Esophagus squamous epithelium (tissue), 5 donors: ENCODE measurements around the gene ZMYND8. TPM values are rescaled to one million over a fixed set of nuclear protein-coding genes. Genes with fewer than 3 reads are reported as not detected.

ENCODE experiments used
- DNase-seq: peaks from one replicate; lab custom pipeline; 2025; lab: John Stamatoyannopoulos, UW
- H3K27ac ChIP-seq, 4 donors: fragments of 200-600 bp; sonication (generic); one replicate each; pipeline ENCODE4 v1.5.1; 2016 to 2019; ENCODE audit warnings: mild to moderate bottlenecking in 1 of 4
- H3K27me3 ChIP-seq, 4 donors: fragments of 200-600 bp; sonication (generic); 1 replicate in 3 of 4; 2 replicates in 1 of 4; pipeline versions ENCODE4 v1.5.1 to v1.6.0; 2017 to 2021; ENCODE audit warnings: antibody characterized with exemption in 1 of 4
- H3K36me3 ChIP-seq, 3 donors: fragments of 200-600 bp; sonication (generic); one replicate each; pipeline ENCODE4 v1.5.1; 2016 to 2019
- H3K4me1 ChIP-seq, 3 donors: fragments of 200-600 bp; sonication (generic); one replicate each; pipeline ENCODE4 v1.5.1; 2017 to 2019
- H3K4me3 ChIP-seq, 4 donors: fragments of 200-600 bp; sonication (generic); 1 replicate in 3 of 4; 2 replicates in 1 of 4; pipeline ENCODE4 v1.5.1; 2016 to 2019; ENCODE audit warnings: mild to moderate bottlenecking in 2 of 4, moderate library complexity in 1 of 4
- H3K9me3 ChIP-seq, 3 donors: fragments of 200-600 bp; sonication (generic); one replicate each; pipeline ENCODE4 v1.5.1; 2016 to 2019
- POLR2A ChIP-seq, 4 donors: fragments of 450-650 bp; IDR thresholded peaks; one replicate each; pipeline ENCODE4 v1.6.1; 2017; ENCODE audit warnings: antibody characterized with exemption in 4 of 4, mild to moderate bottlenecking in 4 of 4, moderate library complexity in 3 of 4
- WGBS, 2 donors: methylation state at CpG; one replicate each; pipeline ENCODE4 v1.1.5; 2018; 5-methylcytosine and 5-hydroxymethylcytosine counted together
- intact Hi-C: fragments of 100-400 bp; cut with DNase I; formaldehyde crosslinking; loops from one replicate; pipeline ENCODE4 v1.15.0; 2022
- total RNA-seq, 4 donors: library from RNA; depleted of rRNA; stranded (reverse); fragments of >200 nt; gene quantifications; one replicate each; pipeline ENCODE4 v1.1.0, GENCODE V29; 2016
- TF ChIP-seq, protein P1 (sequence below), 6 experiments: fragments of 450-650 bp in 4 of 6; fragments of 200-600 bp in 2 of 6; sonication (generic) in 2 of 6; IDR thresholded peaks; one replicate each; pipeline ENCODE4 v1.5.1; 2016 to 2019; ENCODE audit warnings: antibody characterized with exemption in 6 of 6, mild to moderate bottlenecking in 4 of 6, moderate library complexity in 4 of 6
- donor health status: DM: yes; HTN: yes; CAD: no.

The ZMYND8 gene
- total RNA-seq, 4 donors from 2014 or later: 21.5 to 26.3 (median 24.3) TPM

DNA sequence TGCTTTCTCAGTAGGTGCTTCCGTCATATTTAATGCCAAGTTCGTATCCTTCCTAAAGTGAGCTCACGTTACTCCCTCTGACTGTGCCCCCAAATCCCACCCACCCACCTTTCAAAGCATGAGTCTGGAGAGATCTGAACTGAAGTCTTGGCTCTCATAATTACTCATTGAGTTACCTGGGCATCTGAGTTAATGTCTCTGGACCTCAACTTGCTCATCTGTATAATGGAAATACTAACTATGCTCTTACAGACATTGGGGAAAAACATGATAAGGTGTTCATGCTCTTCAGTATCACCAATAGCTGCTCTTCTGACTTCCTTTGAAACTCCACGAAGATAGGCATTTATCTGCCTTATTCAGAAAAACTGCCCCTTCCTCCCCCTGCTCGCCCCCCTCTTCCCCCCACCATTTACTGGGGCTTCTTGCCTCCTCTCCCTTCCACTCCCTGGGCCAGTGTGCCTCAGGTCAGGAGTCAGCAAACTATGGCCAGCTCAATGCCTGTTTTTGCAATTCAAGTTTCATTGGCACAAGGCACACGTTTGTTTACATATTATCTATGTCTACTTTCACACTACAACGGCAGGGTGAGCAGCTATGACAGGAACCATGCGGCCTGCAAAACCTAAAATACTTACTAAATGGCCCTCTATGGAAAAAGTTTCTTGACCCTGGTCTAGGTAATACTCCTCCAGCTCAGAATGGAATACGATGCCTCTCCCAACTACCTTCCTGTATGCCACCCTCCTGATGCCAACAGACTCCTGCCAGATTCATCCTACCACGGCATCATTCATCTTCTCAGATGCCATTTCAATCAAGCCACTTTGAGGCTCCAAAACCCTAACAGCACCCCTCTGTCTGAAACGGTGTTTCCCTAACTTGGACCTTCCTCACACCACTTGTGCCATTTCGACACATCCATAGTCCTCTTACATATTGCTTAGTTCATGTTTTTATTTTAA is 138.7 kb downstream of the ZMYND8 start:
- no peak for TF ChIP-seq POLR2A (IDR thresholded peaks at IDR 0.05)
- TF ChIP-seq, protein P1, sequence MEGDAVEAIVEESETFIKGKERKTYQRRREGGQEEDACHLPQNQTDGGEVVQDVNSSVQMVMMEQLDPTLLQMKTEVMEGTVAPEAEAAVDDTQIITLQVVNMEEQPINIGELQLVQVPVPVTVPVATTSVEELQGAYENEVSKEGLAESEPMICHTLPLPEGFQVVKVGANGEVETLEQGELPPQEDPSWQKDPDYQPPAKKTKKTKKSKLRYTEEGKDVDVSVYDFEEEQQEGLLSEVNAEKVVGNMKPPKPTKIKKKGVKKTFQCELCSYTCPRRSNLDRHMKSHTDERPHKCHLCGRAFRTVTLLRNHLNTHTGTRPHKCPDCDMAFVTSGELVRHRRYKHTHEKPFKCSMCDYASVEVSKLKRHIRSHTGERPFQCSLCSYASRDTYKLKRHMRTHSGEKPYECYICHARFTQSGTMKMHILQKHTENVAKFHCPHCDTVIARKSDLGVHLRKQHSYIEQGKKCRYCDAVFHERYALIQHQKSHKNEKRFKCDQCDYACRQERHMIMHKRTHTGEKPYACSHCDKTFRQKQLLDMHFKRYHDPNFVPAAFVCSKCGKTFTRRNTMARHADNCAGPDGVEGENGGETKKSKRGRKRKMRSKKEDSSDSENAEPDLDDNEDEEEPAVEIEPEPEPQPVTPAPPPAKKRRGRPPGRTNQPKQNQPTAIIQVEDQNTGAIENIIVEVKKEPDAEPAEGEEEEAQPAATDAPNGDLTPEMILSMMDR (IDR thresholded peaks at IDR 0.05): no peak
- H3K9me3 ChIP-seq: no peaks in the 10 kb centered on the region
- H3K4me1 ChIP-seq: no peaks in the 10 kb centered on the region
- peaks cover 18 to 100% (median 25%) of the 10 kb centered on the region in 3 donors for H3K36me3 ChIP-seq
- no peak overlapping the region for H3K27ac ChIP-seq
- 87 to 91% methylated on average over 12 of the region's 12 CpGs for WGBS, 2 donors
- intact Hi-C loops: no loop called here
- no peaks in the 10 kb centered on the region for H3K27me3 ChIP-seq
- DNase-seq: no peak
- H3K4me3 ChIP-seq: no peak overlapping the region

DNA sequence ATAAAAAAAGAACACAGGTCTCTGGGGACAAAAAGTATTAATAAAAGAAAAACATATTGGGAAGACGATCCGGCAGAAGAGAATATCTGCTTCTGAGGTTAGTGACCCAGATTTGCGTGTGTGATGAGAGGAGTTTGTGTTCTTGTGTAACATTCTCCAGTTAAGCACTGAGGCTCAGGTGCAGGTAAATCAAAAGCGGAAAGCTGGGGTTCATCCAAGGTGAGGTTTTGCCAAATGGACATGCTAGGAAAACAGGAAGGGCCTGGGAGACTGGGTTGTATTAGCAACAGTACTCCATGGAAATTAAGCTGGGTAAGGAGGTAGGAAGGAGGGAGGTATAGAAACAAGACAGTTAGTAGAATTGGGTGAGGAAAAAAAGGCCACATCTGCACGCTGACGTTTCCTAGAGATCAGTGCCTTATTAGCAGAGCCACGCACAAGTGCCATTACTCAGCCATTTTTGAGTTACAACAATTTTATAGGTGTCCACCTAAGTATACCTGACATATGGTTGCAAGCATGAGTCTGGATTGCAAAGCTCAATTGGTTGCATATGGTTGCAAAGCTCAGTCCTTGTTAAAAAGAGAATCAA is 139.6 kb downstream of the ZMYND8 start:
- H3K27me3 ChIP-seq: no peaks in the 10 kb centered on the region
- no peak overlapping the region for H3K27ac ChIP-seq
- TF ChIP-seq, protein P1 (IDR thresholded peaks at IDR 0.05): no peak
- TF ChIP-seq POLR2A (IDR thresholded peaks at IDR 0.05): no peak
- no peak for DNase-seq
- no peaks in the 10 kb centered on the region for H3K9me3 ChIP-seq
- H3K4me3 ChIP-seq: no peak overlapping the region
- no peaks in the 10 kb centered on the region for H3K4me1 ChIP-seq
- intact Hi-C loops: no loop called here
- WGBS, 2 donors: 92 to 97% methylated on average over 7 of the region's 7 CpGs
- H3K36me3 ChIP-seq: peaks cover 18 to 100% (median 25%) of the 10 kb centered on the region in 3 donors

DNA sequence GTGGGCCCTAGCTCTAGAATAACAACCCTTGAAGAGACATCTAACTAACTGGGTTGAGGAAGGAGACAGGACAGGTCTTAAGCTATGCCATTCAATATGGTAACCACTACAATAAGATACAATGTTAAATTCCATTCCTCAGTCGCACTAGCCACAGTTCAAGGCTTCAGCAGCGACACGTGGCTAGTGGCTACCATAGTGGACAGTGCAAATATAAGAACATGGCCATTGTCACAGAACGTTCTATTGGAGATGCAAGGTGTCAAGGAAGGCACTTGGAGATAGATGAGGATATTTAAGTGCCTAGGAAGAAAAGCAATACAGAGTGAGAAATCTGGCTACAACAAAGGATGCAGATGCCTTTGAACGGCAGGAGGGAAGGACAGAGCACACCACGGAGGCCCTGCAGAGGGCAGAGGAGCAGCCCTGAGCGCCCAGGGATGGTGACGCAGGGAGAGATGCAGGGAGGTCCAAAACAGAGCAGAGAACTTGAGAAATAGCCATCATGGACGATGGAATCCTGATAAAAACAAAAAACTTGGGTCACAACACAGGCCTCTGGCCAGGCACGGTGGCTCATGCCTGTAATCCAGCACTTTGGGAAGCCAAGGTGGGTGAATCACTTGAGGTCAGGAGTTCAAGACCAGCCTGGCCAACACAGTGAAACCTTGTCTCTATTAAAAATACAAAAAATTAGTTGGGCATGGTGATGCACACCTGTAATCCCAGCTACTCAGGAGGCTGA is 140.7 kb downstream of the ZMYND8 start:
- DNase-seq: no peak
- Histone ChIP-seq H3K27me3 (no peaks in the 10 kb centered on the region), H3K9me3 (no peaks in the 10 kb centered on the region), H3K4me1 (no peaks in the 10 kb centered on the region), H3K4me3 (no peak overlapping the region), H3K36me3 (peaks cover 20 to 100% (median 22%) of the 10 kb centered on the region in 3 donors), H3K27ac (no peak overlapping the region)
- 87 to 89% methylated on average over 10 of the region's 10 CpGs for WGBS, 2 donors
- intact Hi-C loops: no loop called here
- TF ChIP-seq, protein P1 (IDR thresholded peaks at IDR 0.05): no peak
- TF ChIP-seq POLR2A (IDR thresholded peaks at IDR 0.05): no peak

DNA sequence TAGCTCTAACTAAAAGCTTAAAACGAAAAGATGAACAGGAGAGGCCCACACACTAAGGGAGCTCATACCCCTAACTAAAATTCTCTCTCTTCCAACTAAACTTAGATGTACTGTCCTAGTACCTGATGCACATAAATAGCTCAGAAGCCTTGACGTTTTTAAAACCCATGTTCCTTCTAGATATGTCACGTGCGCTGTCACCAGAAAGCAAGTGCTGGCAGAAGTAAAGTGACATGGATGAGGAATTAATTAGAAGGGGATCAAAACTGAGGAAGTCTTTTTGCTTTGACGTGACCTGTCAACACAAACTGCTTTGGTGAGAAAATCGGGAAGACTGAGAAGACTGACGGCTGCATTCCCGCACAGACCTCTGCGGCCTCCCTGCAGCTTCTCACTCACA is 142.5 kb downstream of the ZMYND8 start:
- WGBS, 2 donors: 94 to 96% methylated on average over 9 of the region's 9 CpGs
- no peaks in the 10 kb centered on the region for H3K4me1 ChIP-seq
- H3K27me3 ChIP-seq: no peaks in the 10 kb centered on the region
- H3K27ac ChIP-seq: no peak overlapping the region
- no peak for TF ChIP-seq POLR2A (IDR thresholded peaks at IDR 0.05)
- TF ChIP-seq, protein P1 (IDR thresholded peaks at IDR 0.05): no peak
- H3K4me3 ChIP-seq: no peak overlapping the region
- peaks cover 8 to 100% (median 32%) of the 10 kb centered on the region in 3 donors for H3K36me3 ChIP-seq
- DNase-seq: no peak
- H3K9me3 ChIP-seq: no peaks in the 10 kb centered on the region
- intact Hi-C loops: no loop called here
